ENCODE measurements around the gene OR10X1. TPM values are rescaled to one million over a fixed set of nuclear protein-coding genes. Genes with fewer than 3 reads are reported as not detected.

OR10X1 gene
- not detected in 2 replicates for total RNA-seq

GRCh38 chr1:158579733-158580132, at the start of gene OR10X1:
Gene OR10X1, minus strand, starts transcription at chr1:158579899. Its CDS starts 0 bp downstream, at chr1:158579899.

DNA sequence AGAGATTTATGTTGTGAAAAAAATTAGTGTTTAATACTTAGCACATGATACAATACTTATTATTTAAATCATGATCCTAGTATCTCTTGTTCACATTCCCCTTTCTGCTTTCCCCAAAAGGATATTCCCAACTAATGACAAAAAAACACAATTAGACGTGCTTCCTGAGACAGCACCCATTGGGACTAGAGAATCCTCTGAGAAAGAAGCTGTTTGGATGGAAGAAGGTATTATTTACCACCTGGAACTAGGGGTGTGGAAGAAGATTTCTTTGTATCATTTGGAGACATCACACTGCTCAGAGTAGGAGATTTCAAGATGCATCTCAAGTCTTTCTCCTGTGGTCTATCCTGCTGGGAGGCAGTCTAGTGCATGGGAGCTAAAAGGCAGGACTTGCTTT, 25.3 kb upstream of the OR10X1 start, which contains the start of gene OR10Z1:
Gene OR10Z1, plus strand, starts transcription at position 301 of the 400 bp plus-strand sequence. CDS start 1,171 bp downstream, outside the sequence.

GRCh38 chr1:158570480-158570879, 9.2 kb downstream of the OR10X1 start, which contains the start of gene OR6P1:
Gene OR6P1, minus strand, starts transcription at chr1:158570580. Its CDS starts 6,976 bp downstream, at chr1:158563604.

DNA sequence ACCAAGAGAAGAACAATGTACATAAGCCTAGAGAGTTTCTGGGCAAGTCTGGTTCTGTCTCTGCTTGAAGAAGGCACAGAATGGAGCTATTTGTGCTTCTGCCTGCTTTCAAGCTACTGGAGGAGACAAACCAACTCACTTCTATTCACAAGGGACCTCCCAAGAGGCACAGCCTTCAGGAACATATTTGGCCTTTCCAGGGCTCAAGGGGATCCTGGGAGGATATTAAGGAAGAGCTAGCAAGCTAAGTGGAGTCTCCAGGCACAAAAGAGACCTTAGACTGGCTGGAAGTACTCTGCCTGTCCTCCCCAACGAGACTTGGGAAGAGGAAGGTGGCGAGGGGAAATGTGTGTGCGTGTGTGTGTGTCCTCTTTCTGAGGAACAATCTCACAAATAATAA, 25.3 kb downstream of the OR10X1 start, which contains the start of gene OR6Y1:
Gene OR6Y1, minus strand, starts transcription at position 54 of the 400 bp plus-strand sequence. CDS start 6,300 bp downstream, outside the sequence.

Other genes with a start within 250 kb of the OR10X1 start
- gene CD1B, start 248.4 kb downstream of the OR10X1 start, total RNA-seq: not detected in 2 replicates
- gene CD1E, start 226.0 kb downstream of the OR10X1 start, total RNA-seq: not detected in 2 replicates
- gene OR10T2, start 180.4 kb downstream of the OR10X1 start, total RNA-seq: not detected in 2 replicates
- not detected in 2 replicates for gene OR10K2, start 153.7 kb downstream of the OR10X1 start, total RNA-seq
- not detected in 2 replicates for gene OR10K1, start 118.1 kb downstream of the OR10X1 start, total RNA-seq
- gene OR10R2, start 107.7 kb downstream of the OR10X1 start, total RNA-seq: not detected in 2 replicates
- gene OR6Y1, start 25.5 kb downstream of the OR10X1 start, total RNA-seq: not detected in 2 replicates
- gene OR6P1, start 9.3 kb downstream of the OR10X1 start, total RNA-seq: not detected in 2 replicates
- gene OR10Z1, start 25.4 kb upstream of the OR10X1 start, total RNA-seq: not detected in 2 replicates
- 5.9 and 14.6 TPM in 2 replicates for gene SPTA1, start 106.8 kb upstream of the OR10X1 start, total RNA-seq
- not detected in 2 replicates for gene OR6K2, start 120.8 kb upstream of the OR10X1 start, total RNA-seq
- 0.19 TPM in 1 of 2 replicates, not detected in the other for gene OR6K3, start 140.8 kb upstream of the OR10X1 start, total RNA-seq
- gene OR6K6, start 174.8 kb upstream of the OR10X1 start, total RNA-seq: not detected in 2 replicates
- gene OR6N1, start 192.3 kb upstream of the OR10X1 start, total RNA-seq: not detected in 2 replicates
- gene OR6N2, start 201.3 kb upstream of the OR10X1 start, total RNA-seq: not detected in 2 replicates

Measured in vein endothelial cell (primary cell).